GM18519 (cell line): ENCODE data around the gene ATN1.

Experiments used
- ATAC-seq: cut with Tn5 transposase; IDR thresholded peaks from one replicate; pipeline ENCODE4 v1.9.1; 2021; ENCODE audit warnings: mild to moderate bottlenecking, moderate library complexity; ENCODE audit not compliant: unreplicated experiment, low FRiP score

Gene ATN1

GRCh38 chr12:6923003-6923732, 4.6 kb upstream of the ATN1 start:
- ATAC-seq: no peak

GRCh38 chr12:6923851-6924250, 3.9 kb upstream of the ATN1 start:
- no peak for ATAC-seq

GRCh38 chr12:6925239-6925539, 2.6 kb upstream of the ATN1 start:
- no peak for ATAC-seq

GRCh38 chr12:6925540-6926279, 2.0 kb upstream of the ATN1 start:
- ATAC-seq: no peak

- ATAC-seq: no peak
These were observed 403 bp downstream of the ATN1 start for GRCh38 chr12:6928022-6928702.

GRCh38 chr12:6928703-6929407, 1.1 kb downstream of the ATN1 start:
- no peak for ATAC-seq

GRCh38 chr12:6929466-6930452, 2.0 kb downstream of the ATN1 start:
- ATAC-seq: no peak

- ATAC-seq: no peak
These were observed 5.0 kb downstream of the ATN1 start for GRCh38 chr12:6932766-6933165.

GRCh38 chr12:6934110-6934509, 6.4 kb downstream of the ATN1 start:
- no peak for ATAC-seq

- ATAC-seq: no peak
These were observed 7.8 kb downstream of the ATN1 start for GRCh38 chr12:6935371-6936193.

- ATAC-seq: no peak
These were observed 8.5 kb downstream of the ATN1 start for GRCh38 chr12:6936194-6936635.

GRCh38 chr12:6936636-6937480, 9.1 kb downstream of the ATN1 start:
- no peak for ATAC-seq

- peak; percentile 81 for ATAC-seq
These were observed 10.0 kb downstream of the ATN1 start for GRCh38 chr12:6937481-6938352.

GRCh38 chr12:6938353-6939190, 10.8 kb downstream of the ATN1 start:
- ATAC-seq: no peak

- no peak for ATAC-seq
These were observed 11.4 kb downstream of the ATN1 start for GRCh38 chr12:6939191-6939540.

- ATAC-seq: no peak
These were observed 13.5 kb downstream of the ATN1 start for GRCh38 chr12:6941267-6941666.
